ENCODE results near the gene NUP210L. TPM values are rescaled to one million over a fixed set of nuclear protein-coding genes. Genes with fewer than 3 reads are reported as not detected.

The NUP210L gene
- total and polyA plus RNA-seq, 2 of the 13 experiments (the other 11 are each of a cell fraction or from before 2014, with no cell fraction given) = not detected

DNA sequence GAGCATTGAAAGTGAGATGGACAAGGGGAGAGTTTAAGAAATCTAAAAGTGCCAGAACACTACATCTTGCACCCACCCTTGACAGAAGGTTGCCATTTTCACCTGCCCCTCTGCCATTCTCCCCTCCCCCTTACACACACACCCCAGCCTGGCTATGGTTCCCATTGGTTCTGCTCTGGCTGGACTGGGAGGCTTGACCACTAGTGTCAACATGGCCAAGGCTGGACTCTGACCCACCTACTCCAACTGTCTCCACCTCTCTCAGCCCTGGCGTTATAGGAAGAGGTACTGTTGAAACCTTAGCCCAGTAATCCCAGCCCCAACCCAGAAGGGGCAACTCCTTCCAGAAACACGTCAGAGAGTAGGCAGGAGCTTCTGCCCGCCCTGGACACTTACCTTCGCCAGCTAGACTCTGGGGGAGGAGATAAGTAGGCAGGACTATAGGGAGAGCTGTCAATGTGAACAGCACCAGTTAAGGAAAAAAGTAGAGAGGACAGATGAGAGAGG lies 201.0 kb downstream of the NUP210L start (continued):
- TF ChIP-seq, protein P1, sequence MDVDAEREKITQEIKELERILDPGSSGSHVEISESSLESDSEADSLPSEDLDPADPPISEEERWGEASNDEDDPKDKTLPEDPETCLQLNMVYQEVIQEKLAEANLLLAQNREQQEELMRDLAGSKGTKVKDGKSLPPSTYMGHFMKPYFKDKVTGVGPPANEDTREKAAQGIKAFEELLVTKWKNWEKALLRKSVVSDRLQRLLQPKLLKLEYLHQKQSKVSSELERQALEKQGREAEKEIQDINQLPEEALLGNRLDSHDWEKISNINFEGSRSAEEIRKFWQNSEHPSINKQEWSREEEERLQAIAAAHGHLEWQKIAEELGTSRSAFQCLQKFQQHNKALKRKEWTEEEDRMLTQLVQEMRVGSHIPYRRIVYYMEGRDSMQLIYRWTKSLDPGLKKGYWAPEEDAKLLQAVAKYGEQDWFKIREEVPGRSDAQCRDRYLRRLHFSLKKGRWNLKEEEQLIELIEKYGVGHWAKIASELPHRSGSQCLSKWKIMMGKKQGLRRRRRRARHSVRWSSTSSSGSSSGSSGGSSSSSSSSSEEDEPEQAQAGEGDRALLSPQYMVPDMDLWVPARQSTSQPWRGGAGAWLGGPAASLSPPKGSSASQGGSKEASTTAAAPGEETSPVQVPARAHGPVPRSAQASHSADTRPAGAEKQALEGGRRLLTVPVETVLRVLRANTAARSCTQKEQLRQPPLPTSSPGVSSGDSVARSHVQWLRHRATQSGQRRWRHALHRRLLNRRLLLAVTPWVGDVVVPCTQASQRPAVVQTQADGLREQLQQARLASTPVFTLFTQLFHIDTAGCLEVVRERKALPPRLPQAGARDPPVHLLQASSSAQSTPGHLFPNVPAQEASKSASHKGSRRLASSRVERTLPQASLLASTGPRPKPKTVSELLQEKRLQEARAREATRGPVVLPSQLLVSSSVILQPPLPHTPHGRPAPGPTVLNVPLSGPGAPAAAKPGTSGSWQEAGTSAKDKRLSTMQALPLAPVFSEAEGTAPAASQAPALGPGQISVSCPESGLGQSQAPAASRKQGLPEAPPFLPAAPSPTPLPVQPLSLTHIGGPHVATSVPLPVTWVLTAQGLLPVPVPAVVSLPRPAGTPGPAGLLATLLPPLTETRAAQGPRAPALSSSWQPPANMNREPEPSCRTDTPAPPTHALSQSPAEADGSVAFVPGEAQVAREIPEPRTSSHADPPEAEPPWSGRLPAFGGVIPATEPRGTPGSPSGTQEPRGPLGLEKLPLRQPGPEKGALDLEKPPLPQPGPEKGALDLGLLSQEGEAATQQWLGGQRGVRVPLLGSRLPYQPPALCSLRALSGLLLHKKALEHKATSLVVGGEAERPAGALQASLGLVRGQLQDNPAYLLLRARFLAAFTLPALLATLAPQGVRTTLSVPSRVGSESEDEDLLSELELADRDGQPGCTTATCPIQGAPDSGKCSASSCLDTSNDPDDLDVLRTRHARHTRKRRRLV (CRISPR knock-in tag; IDR thresholded peaks at IDR 0.05) = no peak
- TF ChIP-seq HNRNPL (IDR thresholded peaks at IDR 0.05; ENCODE audit: low read depth, low read length) (no peak), ZNF34 (CRISPR knock-in tag; IDR thresholded peaks at IDR 0.05; ENCODE audit: borderline replicate concordance) (no peak), KLF12 (CRISPR knock-in tag; IDR thresholded peaks at IDR 0.05; ENCODE audit: borderline replicate concordance) (no peak), ZNF878 (CRISPR knock-in tag; IDR thresholded peaks at IDR 0.05) (no peak), MZF1 (CRISPR knock-in tag; IDR thresholded peaks at IDR 0.05; ENCODE audit: borderline replicate concordance) (no peak), MED8 (CRISPR knock-in tag; IDR thresholded peaks at IDR 0.05; ENCODE audit: insufficient replicate concordance) (no peak), PCBP2 (optimal IDR thresholded peaks at IDR 0.05; ENCODE audit: low read depth, low read length, poor library complexity, severe bottlenecking) (no peak), KDM2A (CRISPR knock-in tag; IDR thresholded peaks at IDR 0.05; ENCODE audit: borderline replicate concordance, low read depth) (peak; percentile 46; the same call in 1 of the 2 replicates), HES4 (CRISPR knock-in tag; IDR thresholded peaks at IDR 0.05; ENCODE audit: borderline replicate concordance) (no peak), JARID2 (CRISPR knock-in tag; IDR thresholded peaks at IDR 0.05; ENCODE audit: insufficient replicate concordance) (no peak), ZNF598 (CRISPR knock-in tag; IDR thresholded peaks at IDR 0.05; ENCODE audit: borderline replicate concordance) (no peak), IKZF1 (IDR thresholded peaks at IDR 0.05) (no peak), SAP130 (CRISPR knock-in tag; IDR thresholded peaks at IDR 0.05; ENCODE audit: low read depth) (peak; percentile 95), ZNF703 (CRISPR knock-in tag; IDR thresholded peaks at IDR 0.05; ENCODE audit: borderline replicate concordance) (no peak), ZNF570 (CRISPR knock-in tag; IDR thresholded peaks at IDR 0.05; ENCODE audit: borderline replicate concordance) (no peak), ZNF776 (CRISPR knock-in tag; IDR thresholded peaks at IDR 0.05) (no peak), ZNF562 (CRISPR knock-in tag; IDR thresholded peaks at IDR 0.05; ENCODE audit: borderline replicate concordance) (no peak), FOXA3 (CRISPR knock-in tag; IDR thresholded peaks at IDR 0.05) (peak; percentile 98), ZNF24 (IDR thresholded peaks at IDR 0.05) (no peak), ZNF296 (CRISPR knock-in tag; conservative IDR thresholded peaks at IDR 0.05) (no peak), HDAC1 (CRISPR knock-in tag; IDR thresholded peaks at IDR 0.05) (peak; percentile 80), GABPB1 (CRISPR knock-in tag; IDR thresholded peaks at IDR 0.05) (0 out of 2 replicates have a peak, but pooled peaks have one; percentile 19), SIN3A (IDR thresholded peaks at IDR 0.05; ENCODE audit: borderline replicate concordance, low read depth, low read length) (peak; percentile 78; the same call in 1 of the 2 replicates)
- TF ChIP-seq, protein P2, sequence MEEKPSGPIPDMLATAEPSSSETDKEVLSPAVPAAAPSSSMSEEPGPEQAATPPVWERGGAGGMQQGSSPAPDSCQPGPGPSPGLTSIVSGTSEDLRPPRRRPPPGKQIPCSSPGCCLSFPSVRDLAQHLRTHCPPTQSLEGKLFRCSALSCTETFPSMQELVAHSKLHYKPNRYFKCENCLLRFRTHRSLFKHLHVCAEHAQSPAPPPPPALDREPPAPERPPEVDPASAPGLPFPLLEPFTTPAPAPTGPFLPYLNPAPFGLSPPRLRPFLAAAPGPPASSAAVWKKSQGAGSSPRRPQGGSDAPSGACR (CRISPR knock-in tag; IDR thresholded peaks at IDR 0.05) = no peak

All from HepG2 (cell line).